Measurements from ENCODE around the gene ZNF136. TPM values are rescaled to one million over a fixed set of nuclear protein-coding genes. Genes with fewer than 3 reads are reported as not detected.

The ZNF136 gene
- total and polyA plus RNA-seq, 2 of the 8 experiments (the other 6 are each of a cell fraction or from before 2014, with no cell fraction given): 1.6 to 6.9 TPM

DNA sequence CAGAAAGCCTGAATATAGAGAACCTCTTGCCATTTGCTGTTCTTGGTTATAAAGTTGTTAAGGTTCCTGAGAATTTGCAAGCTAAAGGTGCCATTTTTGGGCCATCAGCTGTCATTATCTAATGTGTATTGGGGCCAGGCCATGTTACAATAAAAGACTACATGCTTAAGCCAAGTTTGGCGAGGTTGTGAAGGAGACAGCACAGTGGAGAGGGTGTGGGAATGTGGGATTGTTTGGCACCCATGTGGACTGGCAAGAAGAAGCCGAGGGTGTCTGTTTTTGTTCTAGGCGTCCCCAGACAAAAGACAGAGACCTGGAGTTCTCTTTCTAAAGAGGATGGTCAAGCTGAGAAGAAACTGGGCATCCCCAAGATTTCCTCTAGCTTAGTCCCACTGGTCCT is 67.1 kb downstream of the ZNF136 start:
- Histone ChIP-seq H3K4ac (replicated peaks; ENCODE audit: insufficient read length, low read depth, low read length) (no peak overlapping the region), H3K4me1 (replicated peaks in 1 of 4; ENCODE audit: control insufficient read depth in 3 of 4, insufficient read depth in 4 of 4, low read length in 3 of 4) (no peaks in the 10 kb centered on the region), H3K27me3 (replicated peaks in 1 of 4; ENCODE audit: control insufficient read depth in 3 of 4, extremely low read depth in 1 of 4, insufficient read depth in 3 of 4, low read length in 3 of 4) (no peaks in the 10 kb centered on the region), H3K79me1 (ENCODE audit: low read depth, low read length) (no peaks in the 10 kb centered on the region), H3K23ac (ENCODE audit: insufficient read length) (no peak overlapping the region), H3K56ac (replicated peaks; ENCODE audit: insufficient read length, low read depth, low read length) (no peak overlapping the region), H2BK15ac (ENCODE audit: low read length) (no peak overlapping the region), H3K79me2 (ENCODE audit: control insufficient read depth in 1 of 2, insufficient read depth in 2 of 2, low read length in 2 of 2) (no peaks in the 10 kb centered on the region), H3K9ac (replicated peaks in 1 of 4; ENCODE audit: extremely low read depth in 1 of 4, low read depth in 3 of 4, low read length in 3 of 4) (no peak overlapping the region), H2AFZ (ENCODE audit: low read length) (no peak overlapping the region), H3K9me3 (ENCODE audit: insufficient read depth in 2 of 2, low read depth in 1 of 2, low read length in 1 of 2) (peaks cover 32 to 39% of the 10 kb centered on the region in 2 experiments), H4K8ac (ENCODE audit: extremely low read depth, insufficient read depth, low read length) (no peak overlapping the region), H2AK5ac (ENCODE audit: low read depth, low read length) (no peak overlapping the region), H2BK120ac (replicated peaks; ENCODE audit: low read depth, low read length) (no peak overlapping the region), H3K18ac (ENCODE audit: extremely low read depth, low read length) (no peak overlapping the region), H2BK5ac (ENCODE audit: low read depth, low read length) (no peak overlapping the region), H3K14ac (ENCODE audit: insufficient read length) (no peak overlapping the region), H4K20me1 (replicated peaks in 1 of 2; ENCODE audit: control insufficient read depth in 1 of 2, insufficient read depth in 2 of 2, low read length in 2 of 2) (no peaks in the 10 kb centered on the region), H4K5ac (ENCODE audit: insufficient read length, low read depth, low read length) (no peak overlapping the region), H3K4me2 (ENCODE audit: insufficient read depth in 1 of 2, low read depth in 2 of 2, low read length in 2 of 2) (no peak overlapping the region), H3K36me3 (ENCODE audit: control insufficient read depth in 2 of 4, insufficient read depth in 4 of 4, low read length in 3 of 4) (no peaks in the 10 kb centered on the region), H2BK12ac (ENCODE audit: low read depth, low read length) (no peak overlapping the region), H3K4me3 (ENCODE audit: extremely low read depth in 1 of 4, insufficient read depth in 2 of 4, low read depth in 3 of 4, low read length in 4 of 4) (no peak overlapping the region), H3K27ac (ENCODE audit: low read depth, low read length) (no peak overlapping the region), H2BK20ac (ENCODE audit: low read length) (no peak overlapping the region), H4K91ac (replicated peaks; ENCODE audit: insufficient read length, low read length) (no peak overlapping the region), H3K23me2 (ENCODE audit: low read depth, low read length) (no peaks in the 10 kb centered on the region)
- ChIA-PET POLR2A (ENCODE audit: partially characterized antibody) (no interaction called here), CTCF (ENCODE audit: partially characterized antibody) (no interaction called here)
- FAIRE-seq (no peak), DNase-seq (ENCODE audit: low read depth in 1 of 2, low spot score in 2 of 2) (no peak)
- 94% methylated on average over 3 of the region's 3 CpGs; no CpG with 5 or more reads in 1 of the 2 experiments for WGBS, 2 experiments (ENCODE audit: extremely low coverage in 1 of 2, insufficient coverage in 1 of 2, insufficient read length in 1 of 2, insufficient replicate concordance in 2 of 2, low coverage in 1 of 2, low lambda C conversion rate in 2 of 2, missing lambda C conversion rate in 1 of 2)
- TF ChIP-seq, protein P1, sequence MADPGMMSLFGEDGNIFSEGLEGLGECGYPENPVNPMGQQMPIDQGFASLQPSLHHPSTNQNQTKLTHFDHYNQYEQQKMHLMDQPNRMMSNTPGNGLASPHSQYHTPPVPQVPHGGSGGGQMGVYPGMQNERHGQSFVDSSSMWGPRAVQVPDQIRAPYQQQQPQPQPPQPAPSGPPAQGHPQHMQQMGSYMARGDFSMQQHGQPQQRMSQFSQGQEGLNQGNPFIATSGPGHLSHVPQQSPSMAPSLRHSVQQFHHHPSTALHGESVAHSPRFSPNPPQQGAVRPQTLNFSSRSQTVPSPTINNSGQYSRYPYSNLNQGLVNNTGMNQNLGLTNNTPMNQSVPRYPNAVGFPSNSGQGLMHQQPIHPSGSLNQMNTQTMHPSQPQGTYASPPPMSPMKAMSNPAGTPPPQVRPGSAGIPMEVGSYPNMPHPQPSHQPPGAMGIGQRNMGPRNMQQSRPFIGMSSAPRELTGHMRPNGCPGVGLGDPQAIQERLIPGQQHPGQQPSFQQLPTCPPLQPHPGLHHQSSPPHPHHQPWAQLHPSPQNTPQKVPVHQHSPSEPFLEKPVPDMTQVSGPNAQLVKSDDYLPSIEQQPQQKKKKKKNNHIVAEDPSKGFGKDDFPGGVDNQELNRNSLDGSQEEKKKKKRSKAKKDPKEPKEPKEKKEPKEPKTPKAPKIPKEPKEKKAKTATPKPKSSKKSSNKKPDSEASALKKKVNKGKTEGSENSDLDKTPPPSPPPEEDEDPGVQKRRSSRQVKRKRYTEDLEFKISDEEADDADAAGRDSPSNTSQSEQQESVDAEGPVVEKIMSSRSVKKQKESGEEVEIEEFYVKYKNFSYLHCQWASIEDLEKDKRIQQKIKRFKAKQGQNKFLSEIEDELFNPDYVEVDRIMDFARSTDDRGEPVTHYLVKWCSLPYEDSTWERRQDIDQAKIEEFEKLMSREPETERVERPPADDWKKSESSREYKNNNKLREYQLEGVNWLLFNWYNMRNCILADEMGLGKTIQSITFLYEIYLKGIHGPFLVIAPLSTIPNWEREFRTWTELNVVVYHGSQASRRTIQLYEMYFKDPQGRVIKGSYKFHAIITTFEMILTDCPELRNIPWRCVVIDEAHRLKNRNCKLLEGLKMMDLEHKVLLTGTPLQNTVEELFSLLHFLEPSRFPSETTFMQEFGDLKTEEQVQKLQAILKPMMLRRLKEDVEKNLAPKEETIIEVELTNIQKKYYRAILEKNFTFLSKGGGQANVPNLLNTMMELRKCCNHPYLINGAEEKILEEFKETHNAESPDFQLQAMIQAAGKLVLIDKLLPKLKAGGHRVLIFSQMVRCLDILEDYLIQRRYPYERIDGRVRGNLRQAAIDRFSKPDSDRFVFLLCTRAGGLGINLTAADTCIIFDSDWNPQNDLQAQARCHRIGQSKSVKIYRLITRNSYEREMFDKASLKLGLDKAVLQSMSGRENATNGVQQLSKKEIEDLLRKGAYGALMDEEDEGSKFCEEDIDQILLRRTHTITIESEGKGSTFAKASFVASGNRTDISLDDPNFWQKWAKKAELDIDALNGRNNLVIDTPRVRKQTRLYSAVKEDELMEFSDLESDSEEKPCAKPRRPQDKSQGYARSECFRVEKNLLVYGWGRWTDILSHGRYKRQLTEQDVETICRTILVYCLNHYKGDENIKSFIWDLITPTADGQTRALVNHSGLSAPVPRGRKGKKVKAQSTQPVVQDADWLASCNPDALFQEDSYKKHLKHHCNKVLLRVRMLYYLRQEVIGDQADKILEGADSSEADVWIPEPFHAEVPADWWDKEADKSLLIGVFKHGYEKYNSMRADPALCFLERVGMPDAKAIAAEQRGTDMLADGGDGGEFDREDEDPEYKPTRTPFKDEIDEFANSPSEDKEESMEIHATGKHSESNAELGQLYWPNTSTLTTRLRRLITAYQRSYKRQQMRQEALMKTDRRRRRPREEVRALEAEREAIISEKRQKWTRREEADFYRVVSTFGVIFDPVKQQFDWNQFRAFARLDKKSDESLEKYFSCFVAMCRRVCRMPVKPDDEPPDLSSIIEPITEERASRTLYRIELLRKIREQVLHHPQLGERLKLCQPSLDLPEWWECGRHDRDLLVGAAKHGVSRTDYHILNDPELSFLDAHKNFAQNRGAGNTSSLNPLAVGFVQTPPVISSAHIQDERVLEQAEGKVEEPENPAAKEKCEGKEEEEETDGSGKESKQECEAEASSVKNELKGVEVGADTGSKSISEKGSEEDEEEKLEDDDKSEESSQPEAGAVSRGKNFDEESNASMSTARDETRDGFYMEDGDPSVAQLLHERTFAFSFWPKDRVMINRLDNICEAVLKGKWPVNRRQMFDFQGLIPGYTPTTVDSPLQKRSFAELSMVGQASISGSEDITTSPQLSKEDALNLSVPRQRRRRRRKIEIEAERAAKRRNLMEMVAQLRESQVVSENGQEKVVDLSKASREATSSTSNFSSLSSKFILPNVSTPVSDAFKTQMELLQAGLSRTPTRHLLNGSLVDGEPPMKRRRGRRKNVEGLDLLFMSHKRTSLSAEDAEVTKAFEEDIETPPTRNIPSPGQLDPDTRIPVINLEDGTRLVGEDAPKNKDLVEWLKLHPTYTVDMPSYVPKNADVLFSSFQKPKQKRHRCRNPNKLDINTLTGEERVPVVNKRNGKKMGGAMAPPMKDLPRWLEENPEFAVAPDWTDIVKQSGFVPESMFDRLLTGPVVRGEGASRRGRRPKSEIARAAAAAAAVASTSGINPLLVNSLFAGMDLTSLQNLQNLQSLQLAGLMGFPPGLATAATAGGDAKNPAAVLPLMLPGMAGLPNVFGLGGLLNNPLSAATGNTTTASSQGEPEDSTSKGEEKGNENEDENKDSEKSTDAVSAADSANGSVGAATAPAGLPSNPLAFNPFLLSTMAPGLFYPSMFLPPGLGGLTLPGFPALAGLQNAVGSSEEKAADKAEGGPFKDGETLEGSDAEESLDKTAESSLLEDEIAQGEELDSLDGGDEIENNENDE (IDR thresholded peaks at IDR 0.05; ENCODE audit: insufficient replicate concordance, low read length): no peak
